GM21367 (cell line): Measurements from ENCODE around the gene SLC6A9.

Source experiments
- ATAC-seq: cut with Tn5 transposase; IDR thresholded peaks from one replicate; pipeline ENCODE4 v1.9.1; 2021; ENCODE audit not compliant: unreplicated experiment

The SLC6A9 gene

GRCh38 chr1:44048532-44049215 is 17.4 kb upstream of the SLC6A9 start:
- no peak for ATAC-seq

GRCh38 chr1:44047131-44047530 is 15.9 kb upstream of the SLC6A9 start:
- ATAC-seq, result no peak

- ATAC-seq, result no peak
These were observed 13.8 kb upstream of the SLC6A9 start for GRCh38 chr1:44045064-44045463.

- ATAC-seq, result no peak
These were observed 13.0 kb upstream of the SLC6A9 start for GRCh38 chr1:44044071-44044801.

GRCh38 chr1:44043176-44044070 is 12.2 kb upstream of the SLC6A9 start:
- ATAC-seq, result no peak

- no peak for ATAC-seq
These were observed 9.6 kb upstream of the SLC6A9 start for GRCh38 chr1:44040846-44041245.

- no peak for ATAC-seq
These were observed 9.2 kb upstream of the SLC6A9 start for GRCh38 chr1:44040418-44040817.

- ATAC-seq, result no peak
These were observed 7.8 kb upstream of the SLC6A9 start for GRCh38 chr1:44038876-44039657.

- no peak for ATAC-seq
These were observed 5.9 kb upstream of the SLC6A9 start for GRCh38 chr1:44037154-44037553.

- no peak for ATAC-seq
These were observed 5.3 kb upstream of the SLC6A9 start for GRCh38 chr1:44036409-44037139.

GRCh38 chr1:44035726-44036408 is 4.6 kb upstream of the SLC6A9 start:
- no peak for ATAC-seq

- ATAC-seq, result no peak
These were observed 3.9 kb upstream of the SLC6A9 start for GRCh38 chr1:44034976-44035716.

- ATAC-seq, result no peak
These were observed 3.2 kb upstream of the SLC6A9 start for GRCh38 chr1:44034423-44034822.

- no peak for ATAC-seq
These were observed 2.5 kb upstream of the SLC6A9 start for GRCh38 chr1:44033756-44034155.

- no peak for ATAC-seq
These were observed 1.8 kb upstream of the SLC6A9 start for GRCh38 chr1:44033041-44033575.

GRCh38 chr1:44032170-44032790 is 1.0 kb upstream of the SLC6A9 start:
- no peak for ATAC-seq

- no peak for ATAC-seq
These were observed 534 bp downstream of the SLC6A9 start for GRCh38 chr1:44030605-44031251.
